Measurements from ENCODE around the gene SCN2B.

The SCN2B gene

GRCh38 chr11:118153976-118154375 is 22.5 kb downstream of the SCN2B start:
- DNase-seq (ENCODE audit: low read depth in 2 of 2) = no peak

- DNase-seq (ENCODE audit: low read depth in 2 of 2) = no peak
Measured at GRCh38 chr11:118153516-118153915, 22.9 kb downstream of the SCN2B start.

GRCh38 chr11:118152552-118153471 is 23.6 kb downstream of the SCN2B start, which contains the start of gene SCN4B:
Gene SCN4B, minus strand, starts transcription at chr11:118152823. Its CDS starts 150 bp downstream, at chr11:118152673.
- DNase-seq (ENCODE audit: low read depth in 2 of 2) = no peak

GRCh38 chr11:118152020-118152551 is 24.4 kb downstream of the SCN2B start:
- no peak for DNase-seq (ENCODE audit: low read depth in 2 of 2)

- DNase-seq (ENCODE audit: low read depth in 2 of 2) = no peak
Measured at GRCh38 chr11:118151431-118151830, 25.0 kb downstream of the SCN2B start.

GRCh38 chr11:118149493-118149892 is 26.9 kb downstream of the SCN2B start:
- no peak for DNase-seq (ENCODE audit: low read depth in 2 of 2)

- DNase-seq (ENCODE audit: low read depth in 2 of 2) = no peak
Measured at GRCh38 chr11:118148856-118149255, 27.6 kb downstream of the SCN2B start.

GRCh38 chr11:118148240-118148639 is 28.2 kb downstream of the SCN2B start:
- DNase-seq (ENCODE audit: low read depth in 2 of 2) = no peak

GRCh38 chr11:118147502-118147901 is 28.9 kb downstream of the SCN2B start:
- DNase-seq (ENCODE audit: low read depth in 2 of 2) = no peak

GRCh38 chr11:118146554-118146953 is 29.9 kb downstream of the SCN2B start:
- DNase-seq (ENCODE audit: low read depth in 2 of 2) = no peak

GRCh38 chr11:118145285-118146227 is 30.9 kb downstream of the SCN2B start:
- DNase-seq (ENCODE audit: low read depth in 2 of 2) = peak; percentile 79 to 80

GRCh38 chr11:118144301-118145268 is 31.9 kb downstream of the SCN2B start:
- DNase-seq (ENCODE audit: low read depth in 2 of 2) = no peak

- no peak for DNase-seq (ENCODE audit: low read depth in 2 of 2)
Measured at GRCh38 chr11:118143661-118144185, 32.7 kb downstream of the SCN2B start.

- no peak for DNase-seq (ENCODE audit: low read depth in 2 of 2)
Measured at GRCh38 chr11:118142809-118143208, 33.6 kb downstream of the SCN2B start.

- no peak for DNase-seq (ENCODE audit: low read depth in 2 of 2)
Measured at GRCh38 chr11:118142081-118142480, 34.4 kb downstream of the SCN2B start.

GRCh38 chr11:118139578-118139977 is 36.9 kb downstream of the SCN2B start:
- DNase-seq (ENCODE audit: low read depth in 2 of 2) = no peak

- no peak for DNase-seq (ENCODE audit: low read depth in 2 of 2)
Measured at GRCh38 chr11:118138839-118139420, 37.5 kb downstream of the SCN2B start.

GRCh38 chr11:118136801-118137200 is 39.6 kb downstream of the SCN2B start:
- no peak for DNase-seq (ENCODE audit: low read depth in 2 of 2)

GRCh38 chr11:118136341-118136740 is 40.1 kb downstream of the SCN2B start:
- no peak for DNase-seq (ENCODE audit: low read depth in 2 of 2)

- DNase-seq (ENCODE audit: low read depth in 2 of 2) = no peak
Measured at GRCh38 chr11:118135796-118136165, 40.7 kb downstream of the SCN2B start.
